Retinal pigment epithelial cell (primary cell): ENCODE results near the gene PRXL2B.

Experiments used
- DNase-seq: peaks from one replicate; pipeline ENCODE4 v3.0.0-alpha.2; 2010; ENCODE audit warnings: low read depth
- H3K4me3 ChIP-seq: 2 replicates; pipeline ENCODE4 v1.5.1; 2011; ENCODE audit warnings: mild to moderate bottlenecking, low read length, control low read depth, moderate library complexity
- CTCF ChIP-seq: conservative IDR thresholded peaks from 2 replicates; pipeline ENCODE4 v1.5.1; 2011; ENCODE audit warnings: low read depth, low read length, control low read depth, inconsistent platforms

Gene PRXL2B

GRCh38 chr1:2602866-2603520 is 16.4 kb downstream of the PRXL2B start:
- DNase-seq = no peak
- no peak for TF ChIP-seq CTCF
- no peak overlapping the region for H3K4me3 ChIP-seq

GRCh38 chr1:2603521-2604155 is 17.1 kb downstream of the PRXL2B start:
- DNase-seq = no peak
- TF ChIP-seq CTCF = no peak
- no peak overlapping the region for H3K4me3 ChIP-seq

- no peak for TF ChIP-seq CTCF
- DNase-seq = no peak
Observed at GRCh38 chr1:2604156-2604843, 17.7 kb downstream of the PRXL2B start.

GRCh38 chr1:2604844-2605508 is 18.4 kb downstream of the PRXL2B start:
- TF ChIP-seq CTCF = no peak
- no peak for DNase-seq
- H3K4me3 ChIP-seq = no peak overlapping the region

More at GRCh38 chr1:2604156-2604843, 17.7 kb downstream of the PRXL2B start:
- no peak overlapping the region for H3K4me3 ChIP-seq

GRCh38 chr1:2605509-2606395 is 19.2 kb downstream of the PRXL2B start:
- DNase-seq = no peak
- no peak overlapping the region for H3K4me3 ChIP-seq
- no peak for TF ChIP-seq CTCF

- DNase-seq = no peak
- H3K4me3 ChIP-seq = no peak overlapping the region
- TF ChIP-seq CTCF = no peak
Observed at GRCh38 chr1:2606396-2606880, 19.9 kb downstream of the PRXL2B start.
